GM19372 (cell line): ENCODE measurements around the gene CLEC1A.
"Not testable (repeated sequence)": the region's sequence is repeated elsewhere in the genome, so short reads cannot be mapped to it uniquely, and the experiment has no call there.

Source experiments
- ATAC-seq: cut with Tn5 transposase; IDR thresholded peaks from one replicate; pipeline ENCODE4 v1.9.1; 2021; ENCODE audit warnings: mild to moderate bottlenecking, low read depth, moderate library complexity; ENCODE audit not compliant: unreplicated experiment

Gene CLEC1A

DNA sequence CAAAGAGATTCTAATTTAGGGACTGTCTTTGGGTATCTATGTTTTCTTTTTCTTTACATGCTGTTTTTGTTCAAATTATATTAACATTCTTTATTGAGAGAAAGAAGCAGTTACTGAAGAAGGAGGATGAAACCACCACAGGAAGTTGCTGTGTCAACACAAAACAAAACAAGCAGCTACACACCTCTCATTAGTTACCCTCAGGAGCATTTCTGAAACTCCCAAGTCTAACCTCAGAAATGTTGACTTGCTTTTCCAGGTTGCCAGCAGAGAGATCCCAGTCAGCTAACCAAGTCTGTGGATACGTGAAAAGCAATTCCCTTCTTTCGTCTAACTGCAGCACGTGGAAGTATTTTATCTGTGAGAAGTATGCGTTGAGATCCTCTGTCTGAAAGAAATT is 33.5 kb downstream of the CLEC1A start:
- no peak for ATAC-seq

DNA sequence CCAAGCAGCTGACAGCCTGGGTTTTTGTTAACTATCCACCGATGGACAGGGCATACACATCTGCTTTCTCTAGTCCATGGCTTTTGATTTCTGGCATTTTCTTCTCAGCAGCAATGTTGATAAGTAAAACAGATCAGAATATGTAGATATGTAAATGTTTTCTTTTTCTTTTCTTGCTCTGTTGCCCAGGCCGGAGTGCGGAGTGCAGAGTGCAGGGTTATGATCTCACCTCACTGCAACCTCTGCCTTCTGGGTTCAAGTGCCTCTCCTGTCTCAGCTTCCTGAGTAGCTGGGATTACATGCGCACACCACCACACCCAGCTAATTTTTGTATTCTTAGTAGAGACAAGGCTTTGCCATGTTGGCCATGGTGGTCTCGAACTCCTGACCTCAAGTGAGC is 40.4 kb downstream of the CLEC1A start:
- ATAC-seq, result no peak

DNA sequence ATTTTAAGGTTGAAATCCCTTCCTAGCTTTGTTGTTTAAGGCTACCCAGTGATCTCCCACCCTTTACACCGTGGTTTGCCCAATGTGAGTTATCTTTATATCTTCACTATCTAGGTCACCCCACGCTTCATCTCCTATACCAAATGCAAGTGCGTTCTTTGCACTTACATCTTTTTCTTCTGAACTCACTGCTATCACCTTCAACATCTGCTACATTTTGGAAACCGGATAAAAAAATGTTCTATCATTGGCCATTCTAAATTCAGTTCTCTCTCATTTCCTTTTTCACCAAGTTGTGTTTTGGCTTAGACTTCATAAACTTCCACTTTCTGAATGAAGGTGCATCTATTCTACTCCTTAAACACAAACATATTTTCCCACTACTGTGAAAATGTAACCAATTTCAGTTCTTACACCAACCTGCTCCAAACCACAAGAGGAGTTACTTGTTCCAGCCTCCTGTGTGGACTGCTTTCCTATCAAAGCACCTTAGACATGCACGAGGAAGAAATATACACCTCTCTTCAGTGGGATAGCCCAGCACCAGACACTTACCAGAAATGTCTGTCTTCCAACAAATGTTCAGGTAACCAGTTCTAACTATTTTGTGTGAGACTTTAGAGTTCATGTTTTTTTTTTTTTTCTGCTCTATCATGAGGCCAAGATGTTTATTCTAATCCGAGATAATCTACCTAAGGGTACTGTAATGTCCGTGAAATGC is 46.4 kb downstream of the CLEC1A start:
- no peak for ATAC-seq

DNA sequence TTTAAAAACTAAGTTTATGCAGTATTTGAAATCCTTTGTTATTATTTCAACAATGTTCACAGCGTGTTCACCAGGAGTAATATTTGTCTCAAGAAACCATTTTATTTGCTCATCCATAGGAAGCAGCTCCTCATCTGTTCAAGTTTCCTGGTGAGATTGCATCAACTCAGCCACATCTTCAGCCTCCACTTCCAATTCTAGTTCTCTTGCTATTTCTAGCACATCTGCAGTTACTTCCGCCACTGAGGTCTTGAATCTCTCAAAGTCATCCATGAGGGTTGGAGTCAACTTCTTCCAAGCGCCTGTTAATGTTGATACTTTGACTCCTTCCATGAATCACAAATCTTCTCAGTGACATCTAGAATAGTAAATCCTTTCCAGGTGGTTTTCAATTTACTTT is 50.3 kb downstream of the CLEC1A start:
- ATAC-seq, result no peak

DNA sequence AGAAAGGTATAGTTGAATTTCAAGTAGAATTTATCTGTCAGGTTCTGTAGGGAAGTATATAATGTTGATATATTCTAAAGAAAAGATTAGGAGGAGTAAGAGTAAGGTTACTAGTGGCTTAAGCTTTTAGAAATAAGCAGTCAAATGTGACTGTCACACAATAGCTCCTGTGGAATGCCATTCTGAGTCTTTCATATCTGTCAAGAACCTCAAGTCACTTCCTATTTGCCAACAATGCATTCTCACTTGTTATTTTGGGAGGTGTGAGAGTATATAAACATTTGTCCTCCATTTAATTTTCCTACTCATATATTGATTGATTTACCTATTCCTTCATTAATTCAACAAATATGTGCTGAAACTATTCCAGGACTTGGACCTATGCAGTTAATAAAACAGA is 56.6 kb downstream of the CLEC1A start:
- ATAC-seq, result no peak

DNA sequence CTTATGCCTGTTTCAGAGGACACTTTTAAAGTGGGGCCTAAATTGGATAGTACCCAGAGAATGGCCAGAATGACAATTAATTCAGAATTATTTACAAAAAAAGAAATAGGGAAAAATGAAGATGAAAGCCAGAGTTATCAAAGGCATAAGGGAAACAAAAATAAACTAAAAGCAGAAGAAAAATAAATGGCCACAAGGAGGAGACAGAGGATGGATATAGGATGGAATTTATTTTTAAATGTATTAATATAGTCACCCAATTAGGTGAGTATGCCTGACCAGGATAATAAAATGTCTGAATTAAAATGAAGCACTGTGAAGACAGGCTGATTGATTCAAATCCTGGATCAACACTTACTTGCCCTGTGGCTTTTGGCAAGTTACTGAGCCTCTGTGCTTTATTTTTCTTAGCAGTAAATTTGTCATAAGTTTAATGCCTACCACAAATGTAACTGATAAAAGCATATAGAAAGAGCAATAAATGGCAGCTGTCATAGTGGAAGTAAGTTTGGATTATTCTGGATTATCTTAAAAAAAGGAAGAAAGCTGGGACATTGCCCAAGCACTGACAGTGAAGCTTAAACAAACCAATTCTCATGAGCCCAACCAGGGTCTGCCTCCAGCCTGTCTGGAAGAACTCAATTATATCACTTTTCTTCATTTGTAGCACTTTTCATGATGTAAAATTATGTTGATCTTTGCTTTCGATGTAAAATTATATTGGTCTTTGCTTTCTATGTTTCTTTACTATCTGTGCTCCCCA is 64.8 kb downstream of the CLEC1A start:
- no peak for ATAC-seq

DNA sequence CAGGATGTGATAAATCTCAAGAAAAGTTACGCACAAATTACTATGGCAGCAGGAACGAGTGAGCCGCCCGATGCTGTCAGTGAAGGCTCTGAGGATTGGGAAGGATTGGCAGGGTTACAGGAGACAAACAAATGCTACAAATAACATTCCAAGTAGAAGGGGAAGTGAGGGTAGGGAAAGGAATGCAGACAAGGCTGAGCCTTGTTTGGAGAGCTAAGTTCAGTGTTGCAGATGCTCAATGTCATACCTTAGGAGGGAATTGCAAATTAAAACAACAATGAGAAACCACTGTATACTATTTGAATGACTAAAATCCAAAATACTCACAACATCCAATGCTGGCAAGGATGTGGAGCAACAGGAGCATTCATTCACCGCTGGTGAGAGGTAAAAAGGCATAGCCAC is 67.0 kb downstream of the CLEC1A start:
- ATAC-seq, result no peak

DNA sequence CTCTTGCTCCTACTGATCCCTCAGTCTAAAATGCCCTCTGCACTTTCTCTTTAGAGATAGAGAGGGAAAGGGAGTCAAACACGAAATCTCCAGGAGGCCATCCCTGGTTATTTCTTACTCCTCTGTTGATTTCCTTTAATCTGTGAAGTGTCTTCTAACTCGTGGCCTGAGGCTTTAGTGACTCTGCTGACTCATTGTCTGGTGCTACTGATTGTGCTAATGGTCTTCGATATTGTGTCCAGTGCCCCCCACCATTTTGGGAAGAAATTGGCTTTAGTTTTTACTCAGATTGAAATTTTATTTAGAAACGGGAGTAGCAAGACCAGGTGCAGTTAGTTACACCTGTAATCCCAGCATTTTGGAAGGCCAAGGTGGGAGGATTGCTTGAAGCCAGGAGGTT is 67.5 kb downstream of the CLEC1A start:
- ATAC-seq, result no peak

DNA sequence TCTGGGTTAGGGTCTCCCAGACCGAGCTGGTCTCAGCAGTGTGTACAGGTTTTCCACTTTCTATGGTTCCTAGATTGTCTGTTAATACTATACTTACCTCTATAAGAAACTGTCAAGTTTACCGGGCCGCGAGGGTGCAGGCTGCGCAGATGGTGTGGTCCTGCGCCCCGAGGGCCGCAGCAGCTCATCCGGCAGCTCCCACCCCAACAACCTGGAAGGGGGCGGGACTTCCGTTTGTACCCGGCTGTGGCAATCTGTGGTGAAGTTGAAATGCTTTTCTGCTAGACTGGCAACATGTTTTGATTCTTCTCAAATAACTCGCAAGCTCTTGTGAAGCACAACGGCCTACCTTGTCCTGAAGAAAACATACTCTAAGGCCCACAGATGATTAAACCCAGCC is 68.3 kb downstream of the CLEC1A start, which contains the start of gene CLEC9A:
Gene CLEC9A, plus strand, starts transcription at position 237 of the 400 bp plus-strand sequence. CDS start 22,006 bp downstream, outside the sequence.
- no peak for ATAC-seq

DNA sequence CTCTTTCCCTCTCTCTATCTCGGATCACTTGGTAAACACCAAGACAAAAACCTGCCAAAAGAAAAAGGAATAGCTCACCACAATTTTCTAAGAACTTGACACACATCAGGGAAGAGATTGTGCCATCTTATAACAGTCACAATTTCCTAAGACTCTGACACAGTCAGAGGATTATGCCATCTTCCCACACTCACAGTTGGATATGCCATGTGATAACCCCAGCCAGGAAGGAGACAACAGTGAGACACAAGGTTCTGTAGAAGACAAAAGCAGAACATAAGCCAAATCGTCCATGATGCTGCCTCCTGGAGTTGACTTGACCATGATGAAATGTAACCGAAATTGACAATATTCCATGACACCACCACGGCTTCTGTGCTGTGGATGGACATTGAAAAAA is 71.1 kb downstream of the CLEC1A start:
- no peak for ATAC-seq

DNA sequence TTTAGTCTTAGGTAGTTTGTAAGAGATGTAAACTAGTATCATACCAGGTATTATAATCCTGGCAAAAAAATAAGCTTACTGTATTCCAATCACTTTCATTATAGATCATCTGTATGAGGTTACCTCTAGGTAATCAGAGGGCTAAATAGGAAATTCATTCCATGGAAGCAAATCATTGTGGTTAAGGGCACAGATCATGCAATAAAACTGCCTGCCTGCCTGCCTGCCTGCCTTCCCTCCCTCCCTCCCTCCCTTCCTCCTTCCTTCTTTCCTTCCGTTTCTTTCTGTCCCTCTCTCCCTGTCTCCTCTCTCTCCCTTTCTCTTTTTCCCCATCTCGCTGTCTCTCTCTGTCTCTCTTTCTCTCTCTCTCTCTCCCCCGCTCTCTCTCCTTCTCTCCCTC is 71.5 kb downstream of the CLEC1A start:
- no peak for ATAC-seq

DNA sequence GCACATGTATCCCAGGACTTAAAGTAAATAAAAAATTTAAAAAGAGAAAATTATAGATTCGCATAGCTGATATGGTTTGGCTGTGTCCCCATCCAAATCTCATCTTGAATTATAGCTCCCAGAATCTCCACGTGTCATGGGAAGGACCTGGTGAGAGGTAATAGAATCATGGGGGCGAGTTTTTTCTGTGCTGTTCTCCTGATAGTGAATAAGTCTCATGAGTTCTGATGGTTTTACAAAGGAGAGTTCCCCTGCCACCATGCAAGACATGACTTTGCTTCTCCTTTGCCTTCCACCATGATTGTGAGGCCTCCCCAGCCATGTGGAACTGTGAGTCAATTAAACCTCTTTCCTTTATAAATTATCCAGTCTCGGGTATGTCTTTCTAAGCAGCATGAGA is 72.1 kb downstream of the CLEC1A start:
- ATAC-seq, result not testable (repeated sequence)

DNA sequence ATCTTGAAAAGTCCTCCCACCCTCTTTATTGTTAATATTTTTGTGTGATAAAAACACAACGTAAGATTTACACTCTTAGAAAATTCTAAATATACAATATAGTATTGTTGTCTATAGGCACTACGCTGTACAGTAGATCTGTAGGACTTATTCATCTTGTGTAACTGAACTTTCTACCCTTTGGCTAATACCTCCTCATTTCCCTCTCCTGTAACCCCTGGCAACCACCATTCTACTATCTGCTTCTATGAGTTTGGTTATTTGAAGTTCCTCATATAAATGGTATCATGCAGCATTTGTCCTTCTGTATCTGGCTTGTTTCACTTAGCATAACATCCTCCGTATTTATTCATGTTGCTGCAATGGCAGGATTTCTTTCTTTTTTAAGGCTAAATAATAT is 73.5 kb downstream of the CLEC1A start:
- ATAC-seq, result no peak

DNA sequence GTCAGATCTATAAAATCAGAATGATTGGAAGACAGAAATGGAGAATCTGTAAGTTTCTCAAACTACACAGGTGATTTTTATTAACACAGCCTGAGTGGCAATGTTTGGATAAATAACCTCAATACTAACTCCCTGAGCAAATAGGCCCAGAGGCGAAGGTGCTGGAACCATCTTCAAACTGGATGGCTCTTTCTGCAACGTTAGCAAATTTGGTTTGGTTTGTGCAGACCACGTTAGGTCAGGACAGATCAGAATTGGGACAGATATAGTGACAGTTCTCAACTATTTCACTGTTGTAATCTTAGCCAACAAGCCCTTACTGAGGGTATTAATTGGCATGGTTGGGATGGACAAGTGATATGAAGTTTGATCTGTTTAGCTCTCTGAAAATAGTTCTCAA is 77.4 kb downstream of the CLEC1A start:
- no peak for ATAC-seq
